Measurements from ENCODE around the gene LPP.

DNA sequence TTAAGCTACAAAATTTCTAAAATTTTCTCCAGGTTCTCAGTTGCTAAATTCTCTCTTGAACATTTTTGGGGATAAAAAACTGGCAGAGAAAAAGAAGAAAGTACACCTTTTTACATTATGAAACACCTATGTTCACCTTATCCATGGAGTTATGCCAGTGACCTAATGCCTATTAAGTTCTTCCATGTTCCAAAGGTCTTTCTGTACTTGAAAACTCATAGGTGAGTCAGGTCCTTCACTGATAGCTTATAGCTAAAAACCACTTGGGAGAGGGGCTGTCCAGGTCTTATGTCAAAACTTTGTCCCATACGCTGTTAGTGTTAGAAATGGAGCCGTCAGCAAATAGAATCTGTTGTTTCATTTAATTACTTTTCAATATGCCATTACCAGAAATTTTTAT, 530.3 kb downstream of the LPP start:
- TF ChIP-seq POLR2AphosphoS5 (IDR thresholded peaks at IDR 0.05) (no peak), CTCF (IDR thresholded peaks at IDR 0.05) (no peak), POLR2A (IDR thresholded peaks at IDR 0.05) (no peak)

All from stomach (tissue), 4 donors.